ENCODE results near the gene CNTN4.

DNA sequence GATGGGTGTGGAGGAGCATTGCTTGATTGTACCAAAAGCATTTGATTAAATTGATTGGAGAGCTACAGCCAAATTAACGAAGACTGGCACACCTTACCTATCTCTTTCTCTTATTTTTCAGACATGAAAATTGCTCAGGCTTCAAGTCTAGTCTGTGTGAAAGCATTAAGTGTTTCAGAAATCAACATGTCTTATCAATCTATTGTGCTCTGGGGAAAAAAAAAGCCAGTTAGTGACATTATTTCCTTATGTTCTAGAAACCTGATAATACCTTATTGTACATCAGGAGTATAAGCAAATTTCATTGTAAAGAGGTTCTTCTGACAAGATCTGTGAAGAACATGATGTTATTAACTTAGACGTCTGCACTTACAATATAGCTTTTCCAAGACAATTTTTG, 546.3 kb downstream of the CNTN4 start:
- TF ChIP-seq CTCF (IDR thresholded peaks at IDR 0.05; ENCODE audit: insufficient read depth, low read length) (no peak), POLR2AphosphoS5 (IDR thresholded peaks at IDR 0.05; ENCODE audit: low read depth) (no peak), GABPA (IDR thresholded peaks at IDR 0.05; ENCODE audit: low read depth) (no peak)
- TF ChIP-seq, protein P1, sequence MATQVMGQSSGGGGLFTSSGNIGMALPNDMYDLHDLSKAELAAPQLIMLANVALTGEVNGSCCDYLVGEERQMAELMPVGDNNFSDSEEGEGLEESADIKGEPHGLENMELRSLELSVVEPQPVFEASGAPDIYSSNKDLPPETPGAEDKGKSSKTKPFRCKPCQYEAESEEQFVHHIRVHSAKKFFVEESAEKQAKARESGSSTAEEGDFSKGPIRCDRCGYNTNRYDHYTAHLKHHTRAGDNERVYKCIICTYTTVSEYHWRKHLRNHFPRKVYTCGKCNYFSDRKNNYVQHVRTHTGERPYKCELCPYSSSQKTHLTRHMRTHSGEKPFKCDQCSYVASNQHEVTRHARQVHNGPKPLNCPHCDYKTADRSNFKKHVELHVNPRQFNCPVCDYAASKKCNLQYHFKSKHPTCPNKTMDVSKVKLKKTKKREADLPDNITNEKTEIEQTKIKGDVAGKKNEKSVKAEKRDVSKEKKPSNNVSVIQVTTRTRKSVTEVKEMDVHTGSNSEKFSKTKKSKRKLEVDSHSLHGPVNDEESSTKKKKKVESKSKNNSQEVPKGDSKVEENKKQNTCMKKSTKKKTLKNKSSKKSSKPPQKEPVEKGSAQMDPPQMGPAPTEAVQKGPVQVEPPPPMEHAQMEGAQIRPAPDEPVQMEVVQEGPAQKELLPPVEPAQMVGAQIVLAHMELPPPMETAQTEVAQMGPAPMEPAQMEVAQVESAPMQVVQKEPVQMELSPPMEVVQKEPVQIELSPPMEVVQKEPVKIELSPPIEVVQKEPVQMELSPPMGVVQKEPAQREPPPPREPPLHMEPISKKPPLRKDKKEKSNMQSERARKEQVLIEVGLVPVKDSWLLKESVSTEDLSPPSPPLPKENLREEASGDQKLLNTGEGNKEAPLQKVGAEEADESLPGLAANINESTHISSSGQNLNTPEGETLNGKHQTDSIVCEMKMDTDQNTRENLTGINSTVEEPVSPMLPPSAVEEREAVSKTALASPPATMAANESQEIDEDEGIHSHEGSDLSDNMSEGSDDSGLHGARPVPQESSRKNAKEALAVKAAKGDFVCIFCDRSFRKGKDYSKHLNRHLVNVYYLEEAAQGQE (IDR thresholded peaks at IDR 0.05; ENCODE audit: insufficient replicate concordance, low read depth): no peak
